ENCODE data around the gene ACAT1. TPM values are rescaled to one million over a fixed set of nuclear protein-coding genes. Genes with fewer than 3 reads are reported as not detected.
"Not testable (repeated sequence)": the region's sequence is repeated elsewhere in the genome, so short reads cannot be mapped to it uniquely, and the experiment has no call there.

The ACAT1 gene
- total and polyA plus RNA-seq, 2 donors, result 29.4 to 47.6 TPM

DNA sequence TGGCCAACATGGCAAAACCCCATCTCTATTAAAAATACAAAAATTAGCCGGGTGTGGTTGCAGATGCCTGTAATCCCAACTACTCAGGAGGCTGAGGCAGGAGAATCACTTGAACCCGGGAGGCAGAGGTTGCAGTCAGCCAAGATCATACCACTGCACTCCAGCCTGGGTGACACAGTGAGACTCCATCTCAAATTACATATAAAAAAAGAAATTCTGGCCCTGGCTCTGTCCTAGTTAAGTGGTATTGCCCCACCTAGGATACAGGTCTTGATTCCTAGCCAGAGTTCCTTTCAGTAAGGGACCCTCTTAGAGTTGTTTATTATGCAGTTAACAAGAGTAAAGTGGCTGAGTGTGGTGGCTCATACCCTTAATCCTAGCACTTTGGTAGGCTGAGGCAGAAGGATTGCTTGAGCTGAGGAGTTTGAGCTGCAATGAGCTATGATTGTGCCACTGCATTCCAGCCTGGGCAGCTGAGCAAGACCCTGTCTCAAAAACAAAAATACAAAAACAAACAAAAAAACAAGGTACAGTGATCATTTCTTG, 11.7 kb downstream of the ACAT1 start:
- not testable (repeated sequence) for H3K4me3 ChIP-seq (ENCODE audit: low read length in 2 of 2); H3K27ac ChIP-seq (ENCODE audit: low read depth in 1 of 2, low read length in 1 of 2); H3K4me1 ChIP-seq (ENCODE audit: control insufficient read depth in 2 of 2, insufficient read depth in 2 of 2, low read length in 2 of 2); H3K27me3 ChIP-seq (ENCODE audit: control insufficient read depth in 2 of 2, insufficient read depth in 1 of 2, low read length in 1 of 2); H3K36me3 ChIP-seq (ENCODE audit: control insufficient read depth in 2 of 2, insufficient read depth in 2 of 2, low read length in 1 of 2); H3K9me3 ChIP-seq (ENCODE audit: control insufficient read depth in 2 of 2, insufficient read depth in 1 of 2, low read length in 1 of 2); DNase-seq (ENCODE audit: low read depth in 6 of 9, low spot score in 9 of 9)
- WGBS, result 96% methylated on average over 2 of the region's 2 CpGs

DNA sequence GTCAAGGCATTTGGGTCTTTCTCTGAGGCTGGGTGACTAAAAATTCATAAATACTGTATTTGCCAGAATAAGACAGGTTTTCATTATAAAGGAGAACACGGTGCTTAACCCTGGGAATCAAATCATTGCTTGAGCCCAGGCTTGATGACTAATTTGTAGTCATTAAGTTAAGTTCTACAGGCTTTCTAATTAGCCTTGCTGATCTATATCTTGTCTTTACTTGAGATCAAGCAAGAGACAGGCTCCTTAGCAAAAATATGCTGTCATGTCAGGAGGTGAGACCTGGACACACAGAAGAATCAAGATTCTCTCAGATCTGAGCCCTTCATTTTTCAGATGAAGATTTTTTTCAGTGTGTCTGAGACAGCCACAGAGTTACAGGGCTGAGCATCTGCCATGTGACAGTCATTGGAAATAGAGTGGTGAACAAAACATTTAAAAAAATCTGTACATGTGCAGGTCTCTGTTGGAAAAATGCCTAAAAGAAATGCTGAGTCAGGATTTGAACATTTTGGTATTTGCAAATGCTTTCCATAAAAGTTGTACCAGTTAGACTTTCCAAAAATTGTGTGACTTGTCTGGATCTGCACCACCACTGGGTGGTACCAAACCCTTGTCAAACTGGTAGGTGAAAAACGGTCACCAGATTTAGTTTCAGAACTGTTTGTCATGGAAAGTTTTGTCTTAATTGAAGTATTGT, 14.6 kb downstream of the ACAT1 start:
- Histone ChIP-seq H3K27me3 (ENCODE audit: control insufficient read depth in 2 of 2, insufficient read depth in 1 of 2, low read length in 1 of 2) (no peaks in the 10 kb centered on the region), H3K9me3 (ENCODE audit: control insufficient read depth in 2 of 2, insufficient read depth in 1 of 2, low read length in 1 of 2) (no peaks in the 10 kb centered on the region), H3K4me1 (ENCODE audit: control insufficient read depth in 2 of 2, insufficient read depth in 2 of 2, low read length in 2 of 2) (no peaks in the 10 kb centered on the region), H3K27ac (ENCODE audit: low read depth in 1 of 2, low read length in 1 of 2) (no peak overlapping the region), H3K4me3 (ENCODE audit: low read length in 2 of 2) (no peak overlapping the region), H3K36me3 (ENCODE audit: control insufficient read depth in 2 of 2, insufficient read depth in 2 of 2, low read length in 1 of 2) (peaks cover 1 to 6% of the 10 kb centered on the region in 2 donors)
- peak in 1 of 9 donors; percentile 33 for DNase-seq (ENCODE audit: low read depth in 6 of 9, low spot score in 9 of 9)
- WGBS, result 85% methylated on average over 2 of the region's 2 CpGs

DNA sequence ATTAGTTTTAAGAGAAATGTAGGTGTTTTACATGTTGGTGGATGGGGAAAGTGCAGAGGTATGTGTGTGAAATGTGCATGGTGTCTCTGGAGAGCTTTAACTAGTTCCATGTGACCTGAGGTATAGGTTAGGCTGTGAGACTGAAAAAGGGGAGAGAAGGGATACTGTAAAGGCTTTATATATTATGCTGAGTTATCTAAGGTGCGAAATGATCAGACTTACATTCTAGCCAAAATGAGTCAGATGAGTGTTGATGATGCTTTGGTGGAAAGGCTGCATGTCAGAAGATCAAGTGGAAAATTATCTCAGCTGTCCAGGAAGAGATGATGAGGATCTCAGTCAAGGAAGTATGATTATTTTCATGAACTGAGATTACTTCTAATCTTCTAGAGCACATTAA, 15.8 kb downstream of the ACAT1 start:
- Histone ChIP-seq H3K27ac (ENCODE audit: low read depth in 1 of 2, low read length in 1 of 2) (no peak overlapping the region), H3K36me3 (ENCODE audit: control insufficient read depth in 2 of 2, insufficient read depth in 2 of 2, low read length in 1 of 2) (peaks cover 3 to 6% of the 10 kb centered on the region in 2 donors), H3K27me3 (ENCODE audit: control insufficient read depth in 2 of 2, insufficient read depth in 1 of 2, low read length in 1 of 2) (no peaks in the 10 kb centered on the region), H3K4me3 (ENCODE audit: low read length in 2 of 2) (no peak overlapping the region), H3K9me3 (ENCODE audit: control insufficient read depth in 2 of 2, insufficient read depth in 1 of 2, low read length in 1 of 2) (no peaks in the 10 kb centered on the region), H3K4me1 (ENCODE audit: control insufficient read depth in 2 of 2, insufficient read depth in 2 of 2, low read length in 2 of 2) (no peaks in the 10 kb centered on the region)
- 98% methylated on average over 1 of the region's 1 CpG for WGBS
- no peak for DNase-seq (ENCODE audit: low read depth in 6 of 9, low spot score in 9 of 9)

DNA sequence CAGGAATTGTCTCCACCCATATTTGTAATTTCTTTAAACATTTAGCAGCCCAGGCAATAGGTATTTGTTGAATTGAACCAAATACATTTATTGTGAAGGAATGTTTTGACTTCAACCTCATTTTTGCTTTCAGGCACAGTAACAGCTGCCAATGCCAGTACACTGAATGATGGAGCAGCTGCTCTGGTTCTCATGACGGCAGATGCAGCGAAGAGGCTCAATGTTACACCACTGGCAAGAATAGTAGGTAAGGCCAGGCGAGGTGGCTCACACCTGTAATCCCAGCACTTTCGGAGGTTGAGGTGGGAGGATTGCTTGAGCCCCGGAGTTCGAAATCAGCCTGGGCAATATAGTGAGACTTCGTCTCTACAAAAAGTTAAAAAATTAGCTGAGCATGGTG, 20.9 kb downstream of the ACAT1 start:
- H3K36me3 ChIP-seq (ENCODE audit: control insufficient read depth in 2 of 2, insufficient read depth in 2 of 2, low read length in 1 of 2), result peaks cover 12 to 18% of the 10 kb centered on the region in 2 donors
- no peaks in the 10 kb centered on the region for H3K4me1 ChIP-seq (ENCODE audit: control insufficient read depth in 2 of 2, insufficient read depth in 2 of 2, low read length in 2 of 2)
- no peak for DNase-seq (ENCODE audit: low read depth in 6 of 9, low spot score in 9 of 9)
- WGBS, result 91% methylated on average over 7 of the region's 7 CpGs
- no peak overlapping the region for H3K4me3 ChIP-seq (ENCODE audit: low read length in 2 of 2)
- H3K9me3 ChIP-seq (ENCODE audit: control insufficient read depth in 2 of 2, insufficient read depth in 1 of 2, low read length in 1 of 2), result no peaks in the 10 kb centered on the region
- H3K27ac ChIP-seq (ENCODE audit: low read depth in 1 of 2, low read length in 1 of 2), result no peak overlapping the region
- H3K27me3 ChIP-seq (ENCODE audit: control insufficient read depth in 2 of 2, insufficient read depth in 1 of 2, low read length in 1 of 2), result no peaks in the 10 kb centered on the region

DNA sequence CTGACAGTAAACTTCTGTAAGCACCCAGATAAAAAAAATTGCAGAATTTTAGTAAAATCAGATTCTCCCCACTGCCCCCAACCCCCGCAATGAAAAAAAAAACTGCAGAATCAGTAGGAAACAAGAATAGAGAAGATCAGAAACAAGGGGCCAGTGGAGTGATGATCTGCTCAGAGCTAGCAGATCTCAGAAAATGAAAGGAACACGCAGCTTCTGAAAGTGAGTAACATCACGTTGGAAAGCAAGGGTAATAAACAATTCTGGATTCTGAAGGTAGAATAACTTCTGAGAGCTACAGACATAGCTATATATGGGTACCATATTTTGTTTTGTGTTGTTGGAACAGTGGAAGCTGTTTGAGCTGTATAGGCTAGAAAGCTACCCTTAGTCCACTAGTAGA, 23.2 kb downstream of the ACAT1 start:
- Histone ChIP-seq H3K4me1 (ENCODE audit: control insufficient read depth in 2 of 2, insufficient read depth in 2 of 2, low read length in 2 of 2) (no peaks in the 10 kb centered on the region), H3K4me3 (ENCODE audit: low read length in 2 of 2) (no peak overlapping the region)
- 98% methylated on average over 3 of the region's 3 CpGs for WGBS

DNA sequence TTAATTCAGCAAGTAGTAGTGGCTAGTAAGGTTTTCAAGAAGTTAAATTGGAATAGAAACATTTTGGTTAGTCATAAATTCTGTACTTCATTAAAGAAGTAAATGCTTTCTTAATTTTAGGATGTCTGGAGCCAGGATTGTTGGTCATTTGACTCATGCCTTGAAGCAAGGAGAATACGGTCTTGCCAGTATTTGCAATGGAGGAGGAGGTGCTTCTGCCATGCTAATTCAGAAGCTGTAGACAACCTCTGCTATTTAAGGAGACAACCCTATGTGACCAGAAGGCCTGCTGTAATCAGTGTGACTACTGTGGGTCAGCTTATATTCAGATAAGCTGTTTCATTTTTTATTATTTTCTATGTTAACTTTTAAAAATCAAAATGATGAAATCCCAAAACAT, 25.8 kb downstream of the ACAT1 start:
- WGBS, result 96% methylated on average over 1 of the region's 1 CpG
- Histone ChIP-seq H3K4me1 (ENCODE audit: control insufficient read depth in 2 of 2, insufficient read depth in 2 of 2, low read length in 2 of 2) (no peaks in the 10 kb centered on the region), H3K27ac (ENCODE audit: low read depth in 1 of 2, low read length in 1 of 2) (no peak overlapping the region), H3K27me3 (ENCODE audit: control insufficient read depth in 2 of 2, insufficient read depth in 1 of 2, low read length in 1 of 2) (no peaks in the 10 kb centered on the region), H3K36me3 (ENCODE audit: control insufficient read depth in 2 of 2, insufficient read depth in 2 of 2, low read length in 1 of 2) (peaks cover 25 to 50% of the 10 kb centered on the region in 2 donors), H3K9me3 (ENCODE audit: control insufficient read depth in 2 of 2, insufficient read depth in 1 of 2, low read length in 1 of 2) (no peaks in the 10 kb centered on the region), H3K4me3 (ENCODE audit: low read length in 2 of 2) (no peak overlapping the region)
- DNase-seq (ENCODE audit: low read depth in 6 of 9, low spot score in 9 of 9), result no peak

More for the DNA sequence above, 23.2 kb downstream of the ACAT1 start:
- Histone ChIP-seq H3K9me3 (ENCODE audit: control insufficient read depth in 2 of 2, insufficient read depth in 1 of 2, low read length in 1 of 2) (no peaks in the 10 kb centered on the region), H3K36me3 (ENCODE audit: control insufficient read depth in 2 of 2, insufficient read depth in 2 of 2, low read length in 1 of 2) (peaks cover 16 to 31% of the 10 kb centered on the region in 2 donors), H3K27me3 (ENCODE audit: control insufficient read depth in 2 of 2, insufficient read depth in 1 of 2, low read length in 1 of 2) (no peaks in the 10 kb centered on the region), H3K27ac (ENCODE audit: low read depth in 1 of 2, low read length in 1 of 2) (no peak overlapping the region)
- DNase-seq (ENCODE audit: low read depth in 6 of 9, low spot score in 9 of 9), result no peak

DNA sequence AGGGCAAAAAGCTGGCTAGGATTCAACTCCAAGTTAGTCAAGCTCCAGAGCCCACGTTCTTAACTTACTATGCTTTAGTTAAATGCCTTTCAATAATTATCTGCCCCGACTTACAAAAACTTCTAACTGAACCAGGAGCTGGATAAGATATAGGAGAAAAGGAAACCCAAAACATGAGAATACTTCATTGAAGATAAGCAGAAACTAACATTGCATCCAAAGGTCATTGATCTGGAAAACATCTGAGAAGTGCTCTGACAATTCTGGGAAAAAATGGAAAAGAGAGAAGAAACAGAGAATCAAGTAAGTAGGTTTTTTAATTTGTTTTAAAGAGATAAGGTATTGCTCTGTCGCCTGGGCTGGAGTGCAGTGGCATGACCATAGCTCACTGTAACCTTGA, 27.2 kb downstream of the ACAT1 start:
- no peak for DNase-seq (ENCODE audit: low read depth in 6 of 9, low spot score in 9 of 9)
- H3K9me3 ChIP-seq (ENCODE audit: control insufficient read depth in 2 of 2, insufficient read depth in 1 of 2, low read length in 1 of 2), result no peaks in the 10 kb centered on the region
- H3K27ac ChIP-seq (ENCODE audit: low read depth in 1 of 2, low read length in 1 of 2), result no peak overlapping the region
- no peak overlapping the region for H3K4me3 ChIP-seq (ENCODE audit: low read length in 2 of 2)
- no peaks in the 10 kb centered on the region for H3K4me1 ChIP-seq (ENCODE audit: control insufficient read depth in 2 of 2, insufficient read depth in 2 of 2, low read length in 2 of 2)
- peaks cover 24 to 56% of the 10 kb centered on the region in 2 donors for H3K36me3 ChIP-seq (ENCODE audit: control insufficient read depth in 2 of 2, insufficient read depth in 2 of 2, low read length in 1 of 2)
- no peaks in the 10 kb centered on the region for H3K27me3 ChIP-seq (ENCODE audit: control insufficient read depth in 2 of 2, insufficient read depth in 1 of 2, low read length in 1 of 2)
- WGBS, result 98% methylated on average over 3 of the region's 3 CpGs

DNA sequence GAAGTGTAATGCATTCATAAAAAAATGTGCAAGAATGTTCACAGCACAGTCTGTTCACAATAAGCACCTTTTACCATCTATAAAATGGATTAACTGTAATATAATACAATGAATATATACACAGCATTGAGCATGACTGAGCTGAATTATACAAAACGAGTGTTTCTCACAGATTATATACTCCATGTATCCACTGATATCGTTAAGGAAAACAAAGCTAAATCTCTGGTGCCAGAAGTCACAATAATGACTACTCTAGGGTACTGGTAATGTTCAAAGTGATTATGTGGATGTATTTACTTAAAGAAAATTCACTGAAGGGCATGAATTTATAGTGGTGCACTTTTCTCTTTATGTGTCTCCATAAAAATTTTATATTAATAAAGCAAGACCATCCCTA, 33.2 kb downstream of the ACAT1 start:
- no peaks in the 10 kb centered on the region for H3K9me3 ChIP-seq (ENCODE audit: control insufficient read depth in 2 of 2, insufficient read depth in 1 of 2, low read length in 1 of 2)
- no peak overlapping the region for H3K4me3 ChIP-seq (ENCODE audit: low read length in 2 of 2)
- no peak overlapping the region for H3K27ac ChIP-seq (ENCODE audit: low read depth in 1 of 2, low read length in 1 of 2)
- no peak for DNase-seq (ENCODE audit: low read depth in 6 of 9, low spot score in 9 of 9)
- WGBS, result 95% methylated on average over 2 of the region's 2 CpGs
- H3K27me3 ChIP-seq (ENCODE audit: control insufficient read depth in 2 of 2, insufficient read depth in 1 of 2, low read length in 1 of 2), result no peaks in the 10 kb centered on the region
- no peaks in the 10 kb centered on the region for H3K4me1 ChIP-seq (ENCODE audit: control insufficient read depth in 2 of 2, insufficient read depth in 2 of 2, low read length in 2 of 2)
- H3K36me3 ChIP-seq (ENCODE audit: control insufficient read depth in 2 of 2, insufficient read depth in 2 of 2, low read length in 1 of 2), result peaks cover 20 to 58% of the 10 kb centered on the region in 2 donors

DNA sequence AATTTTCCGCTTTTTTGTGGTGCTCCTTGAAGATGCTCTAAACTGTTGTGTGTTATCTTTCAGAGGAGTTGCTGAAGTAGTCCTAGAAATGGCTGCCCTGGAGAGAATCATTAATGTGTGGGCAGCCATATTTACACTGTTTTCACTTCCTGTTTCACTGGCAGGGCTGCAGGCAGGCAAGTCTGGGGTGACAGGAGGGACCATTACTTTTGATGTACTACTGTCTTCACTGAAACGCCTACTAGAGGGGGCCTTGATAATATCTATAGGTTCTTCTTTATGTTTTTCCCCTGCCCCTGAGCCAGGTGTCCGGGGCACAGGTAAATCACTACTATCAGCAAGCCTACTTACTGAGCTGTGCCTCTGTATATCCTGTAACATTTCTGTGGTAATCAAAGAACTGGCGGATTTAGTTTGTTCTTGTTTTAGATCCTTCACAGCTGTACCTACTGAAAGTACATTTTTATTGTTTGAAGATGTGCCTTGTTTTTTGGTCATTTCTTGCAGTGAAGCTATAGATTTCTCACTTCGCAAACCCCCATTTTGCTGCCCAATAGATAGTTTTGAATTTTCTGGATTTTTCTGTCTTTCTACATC, 39.7 kb downstream of the ACAT1 start:
- no peaks in the 10 kb centered on the region for H3K4me1 ChIP-seq (ENCODE audit: control insufficient read depth in 2 of 2, insufficient read depth in 2 of 2, low read length in 2 of 2)
- H3K9me3 ChIP-seq (ENCODE audit: control insufficient read depth in 2 of 2, insufficient read depth in 1 of 2, low read length in 1 of 2), result no peaks in the 10 kb centered on the region
- no peak overlapping the region for H3K27ac ChIP-seq (ENCODE audit: low read depth in 1 of 2, low read length in 1 of 2)
- H3K36me3 ChIP-seq (ENCODE audit: control insufficient read depth in 2 of 2, insufficient read depth in 2 of 2, low read length in 1 of 2), result peaks cover 38 to 70% of the 10 kb centered on the region in 2 donors
- WGBS, result 89% methylated on average over 5 of the region's 5 CpGs
- H3K4me3 ChIP-seq (ENCODE audit: low read length in 2 of 2), result no peak overlapping the region
- DNase-seq (ENCODE audit: low read depth in 6 of 9, low spot score in 9 of 9), result peak in 2 of 9 donors; percentile 2 to 18
- H3K27me3 ChIP-seq (ENCODE audit: control insufficient read depth in 2 of 2, insufficient read depth in 1 of 2, low read length in 1 of 2), result no peaks in the 10 kb centered on the region

Measured in thymus (tissue), 11 donors.